Measurements from ENCODE around the gene HRH1. TPM values are rescaled to one million over a fixed set of nuclear protein-coding genes. Genes with fewer than 3 reads are reported as not detected.
"Not testable (repeated sequence)": the region's sequence is repeated elsewhere in the genome, so short reads cannot be mapped to it uniquely, and the experiment has no call there.

HRH1 gene
- polyA plus RNA-seq, 3 donors = 1.9 to 2.2 (median 2.1) TPM

GRCh38 chr3:11137627-11137959 is 16.7 kb upstream of the HRH1 start:
- DNase-seq = no peak

DNA sequence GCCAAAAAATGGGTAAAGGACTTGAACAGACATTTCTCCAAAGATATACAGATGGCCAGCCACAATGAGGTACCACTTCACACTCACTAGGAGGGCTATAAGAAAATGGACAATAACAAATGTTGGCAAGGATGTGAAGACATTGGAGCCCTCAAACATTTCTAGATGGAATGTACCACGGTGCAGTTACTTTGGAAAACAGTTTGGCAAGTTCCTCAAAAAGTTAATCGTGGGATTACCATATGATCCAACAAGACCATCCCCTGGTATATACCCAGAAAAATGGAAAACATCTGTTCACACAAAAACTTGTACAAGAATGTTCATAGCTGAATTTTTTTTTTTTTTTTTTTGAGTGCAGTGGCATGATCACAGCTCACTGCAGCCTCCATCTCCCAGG is 15.9 kb upstream of the HRH1 start:
- DNase-seq = no peak

DNA sequence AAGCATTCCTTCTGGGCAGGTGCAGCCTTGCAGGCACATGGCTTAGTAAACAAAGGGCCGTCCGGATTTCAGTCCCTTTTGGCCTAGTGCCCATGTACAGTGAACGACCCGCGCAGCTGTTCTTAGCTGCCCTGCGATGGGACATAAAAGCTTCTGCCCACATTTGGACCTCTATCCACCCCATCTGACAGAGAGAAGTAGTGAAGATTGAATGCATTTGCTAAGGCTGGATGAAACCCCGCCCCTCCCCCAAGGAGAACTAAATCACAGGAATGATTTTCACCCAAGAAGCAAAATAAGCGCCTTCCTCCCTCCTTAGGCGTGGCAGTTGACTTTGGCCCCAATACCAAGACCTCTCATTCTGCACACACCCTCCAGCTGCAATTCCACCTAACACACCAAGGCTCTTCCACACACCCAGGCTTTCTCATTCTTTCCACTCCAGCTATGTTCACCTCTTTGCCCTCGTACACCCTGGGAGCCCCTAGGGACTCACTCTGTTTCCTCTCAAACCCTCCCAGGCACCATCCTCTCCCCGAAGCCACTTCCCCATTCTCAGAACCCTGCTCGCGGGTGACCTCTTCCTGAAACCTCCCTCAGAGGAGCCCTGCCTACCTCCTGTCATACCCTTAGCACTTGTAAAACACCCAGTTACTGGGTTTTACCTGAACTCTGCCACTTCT is 14.1 kb upstream of the HRH1 start:
- DNase-seq = no peak

DNA sequence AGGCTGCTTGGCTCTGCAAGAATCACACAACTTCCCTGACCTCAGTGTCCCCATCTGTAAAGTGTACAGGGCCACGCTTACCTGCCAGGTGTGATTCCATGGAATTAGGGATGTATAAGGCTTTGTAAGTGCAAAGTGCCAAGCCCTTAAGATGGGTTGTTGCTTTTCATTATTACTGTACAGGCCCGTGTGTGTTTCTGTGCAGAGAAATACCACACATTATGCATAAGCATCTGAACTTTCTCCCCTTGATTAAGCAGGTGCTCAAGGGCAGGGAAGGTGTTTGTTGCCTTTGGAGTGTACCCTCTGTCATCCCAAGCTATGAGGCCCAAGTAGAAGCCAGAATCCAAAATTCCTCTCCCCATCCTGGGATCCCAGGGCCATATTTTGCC is 13.6 kb upstream of the HRH1 start:
- no peak for DNase-seq

- no peak for DNase-seq
Observed at GRCh38 chr3:11143476-11143875, 10.8 kb upstream of the HRH1 start.

- DNase-seq = no peak
Observed at GRCh38 chr3:11144996-11145395, 9.3 kb upstream of the HRH1 start.

- DNase-seq = no peak
Observed at GRCh38 chr3:11145888-11146287, 8.4 kb upstream of the HRH1 start.

- DNase-seq = no peak
Observed at GRCh38 chr3:11146773-11147660, 7.3 kb upstream of the HRH1 start.

DNA sequence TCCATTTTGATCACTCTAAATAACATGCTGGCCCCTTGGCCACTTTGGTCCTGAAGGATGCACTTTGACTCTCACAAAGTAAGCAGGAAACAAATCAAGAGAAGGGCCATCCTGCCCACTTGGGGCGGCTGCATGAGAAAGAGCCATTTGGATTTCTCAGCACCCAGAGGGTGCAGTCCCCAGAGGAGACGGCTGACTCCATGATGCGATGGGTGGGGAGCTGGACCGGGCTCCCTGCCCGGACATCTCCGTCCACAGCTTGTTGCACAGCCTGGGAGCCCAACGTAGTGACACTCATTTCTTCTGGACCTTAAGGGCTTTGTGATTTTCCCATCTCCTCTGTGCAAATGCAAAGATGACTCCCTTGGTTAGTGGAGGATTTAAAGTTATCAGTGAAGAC is 4.0 kb upstream of the HRH1 start:
- DNase-seq = no peak

DNA sequence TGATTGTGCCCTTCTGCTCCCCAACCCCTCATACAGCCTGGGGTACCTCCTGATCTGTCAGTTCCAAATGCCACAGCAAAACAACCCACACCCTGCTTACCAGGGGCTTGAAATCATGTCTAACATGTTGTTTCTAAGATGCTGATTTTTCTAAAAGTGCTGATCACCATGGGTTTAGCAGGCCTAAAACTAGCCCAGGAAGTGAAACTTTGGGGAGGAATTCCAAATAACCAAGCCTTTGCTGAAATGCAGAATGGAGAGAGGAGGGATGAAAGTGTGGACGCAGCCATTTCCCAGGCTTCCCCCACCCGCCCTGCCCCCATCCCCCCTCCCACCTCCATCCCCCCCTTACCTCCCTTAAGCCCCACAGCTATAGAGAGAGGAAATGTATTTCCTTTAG is 2.0 kb upstream of the HRH1 start:
- DNase-seq = no peak

- no peak for DNase-seq
Observed at GRCh38 chr3:11154953-11155325, 646 bp downstream of the HRH1 start.

GRCh38 chr3:11155341-11156025 is 1.2 kb downstream of the HRH1 start:
- peak; percentile 46 for DNase-seq

DNA sequence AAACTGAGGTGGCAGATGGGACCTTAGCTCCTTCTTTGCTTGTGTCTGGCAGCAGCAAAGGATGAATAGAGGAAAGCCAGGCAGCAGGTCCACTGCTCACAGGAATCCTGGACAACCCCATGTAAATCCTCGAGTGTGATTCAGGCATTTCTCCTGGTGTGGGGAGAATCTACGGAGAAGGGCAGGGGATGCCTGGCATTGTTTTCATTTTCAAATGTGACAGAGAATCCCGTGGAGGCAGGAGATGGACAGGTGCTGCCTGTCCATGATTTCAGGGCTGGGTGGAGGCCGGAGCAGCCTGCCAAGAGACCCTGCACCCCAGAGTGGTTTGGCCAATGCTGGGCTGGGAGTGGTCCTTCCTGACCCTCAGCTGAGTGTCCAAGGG is 1.7 kb downstream of the HRH1 start:
- no peak for DNase-seq

- DNase-seq = no peak
Observed at GRCh38 chr3:11157421-11157820, 3.1 kb downstream of the HRH1 start.

DNA sequence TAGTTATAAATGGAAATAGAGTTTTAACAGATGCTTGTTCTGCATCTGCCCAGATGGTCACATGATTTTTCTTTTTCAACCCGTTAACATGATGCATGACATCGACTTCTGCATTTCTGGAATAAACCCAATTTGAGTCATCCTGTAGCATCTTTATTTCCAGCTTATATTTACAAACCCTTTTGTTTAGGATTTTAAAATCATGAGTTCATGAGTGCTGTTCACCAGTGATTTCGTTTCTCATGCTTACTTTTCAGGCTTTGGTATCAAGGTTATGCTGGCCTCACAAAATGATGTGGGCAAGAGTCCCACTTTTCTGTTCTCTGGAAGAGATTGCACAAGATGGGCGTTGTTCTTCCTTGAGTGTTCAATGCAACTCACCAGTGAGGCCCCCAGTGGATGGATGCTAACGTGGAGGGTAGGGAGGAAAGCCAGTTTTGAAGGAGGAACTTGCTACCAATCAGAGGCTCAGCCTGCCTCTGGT is 5.2 kb downstream of the HRH1 start:
- no peak for DNase-seq

GRCh38 chr3:11161666-11162065 is 7.4 kb downstream of the HRH1 start:
- DNase-seq = no peak

DNA sequence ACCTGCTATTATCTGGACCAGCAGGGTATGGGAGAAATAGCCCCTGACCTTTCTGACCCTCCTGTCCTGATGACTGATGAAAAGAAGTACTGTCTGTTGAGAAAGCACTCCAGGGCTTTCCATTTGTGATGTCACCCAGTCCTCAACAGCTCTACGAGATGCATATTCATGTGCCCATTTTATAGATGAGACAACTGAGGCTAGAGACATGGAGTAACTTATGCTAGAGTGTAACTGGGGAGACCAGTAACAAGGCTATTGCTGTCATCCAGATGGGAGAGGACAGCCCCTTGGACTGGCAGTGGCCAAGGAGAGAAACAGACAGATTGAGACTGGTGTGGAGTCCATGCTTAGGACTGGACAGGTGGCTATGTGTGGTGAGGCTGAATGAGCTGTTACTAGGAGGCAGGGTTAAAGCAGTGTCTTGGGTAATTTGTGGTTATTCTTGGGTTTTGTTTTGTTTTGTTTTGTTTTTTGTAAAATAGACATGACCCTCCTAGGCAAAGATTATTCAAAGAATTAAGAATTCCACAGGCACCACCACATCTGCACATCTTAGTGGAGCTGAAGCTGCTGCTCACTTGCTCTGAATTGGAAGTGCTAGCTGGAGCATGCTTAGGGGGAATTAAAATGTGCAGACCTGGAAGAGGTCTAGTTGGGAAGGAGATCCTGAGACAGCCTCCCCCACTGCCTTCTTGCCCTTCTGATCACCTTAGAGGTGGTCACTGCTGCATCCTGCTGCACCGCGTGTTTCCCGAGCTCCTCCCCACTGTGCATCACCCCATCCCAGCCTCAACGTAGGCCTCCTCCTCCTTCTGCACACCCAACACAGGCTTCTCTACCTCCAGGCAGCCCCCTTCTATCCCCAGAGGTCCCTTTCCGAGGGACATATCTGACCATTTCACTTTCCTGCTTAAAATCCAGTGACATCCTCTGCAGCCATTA is 8.4 kb downstream of the HRH1 start:
- no peak for DNase-seq

GRCh38 chr3:11164607-11165006 is 10.3 kb downstream of the HRH1 start:
- DNase-seq = peak; percentile 27

DNA sequence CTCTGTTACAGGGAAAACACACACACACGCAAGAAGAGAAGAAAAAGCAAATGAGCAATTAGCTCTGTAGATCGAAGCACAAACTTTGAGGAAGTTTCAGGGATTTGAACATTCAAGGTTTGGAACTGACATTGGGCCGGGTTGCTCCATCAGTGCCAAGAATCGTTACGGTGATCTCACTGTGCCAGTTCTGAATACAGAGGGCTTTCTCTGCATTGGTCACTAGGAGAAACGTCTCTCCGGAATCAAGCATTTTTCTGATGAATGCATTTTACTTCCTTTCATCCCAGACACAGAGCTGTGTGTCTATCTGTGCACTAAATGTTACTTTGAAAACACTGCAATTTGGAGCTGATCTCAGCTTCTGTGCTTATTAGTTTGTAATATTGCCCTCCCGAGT is 11.2 kb downstream of the HRH1 start:
- no peak for DNase-seq

DNA sequence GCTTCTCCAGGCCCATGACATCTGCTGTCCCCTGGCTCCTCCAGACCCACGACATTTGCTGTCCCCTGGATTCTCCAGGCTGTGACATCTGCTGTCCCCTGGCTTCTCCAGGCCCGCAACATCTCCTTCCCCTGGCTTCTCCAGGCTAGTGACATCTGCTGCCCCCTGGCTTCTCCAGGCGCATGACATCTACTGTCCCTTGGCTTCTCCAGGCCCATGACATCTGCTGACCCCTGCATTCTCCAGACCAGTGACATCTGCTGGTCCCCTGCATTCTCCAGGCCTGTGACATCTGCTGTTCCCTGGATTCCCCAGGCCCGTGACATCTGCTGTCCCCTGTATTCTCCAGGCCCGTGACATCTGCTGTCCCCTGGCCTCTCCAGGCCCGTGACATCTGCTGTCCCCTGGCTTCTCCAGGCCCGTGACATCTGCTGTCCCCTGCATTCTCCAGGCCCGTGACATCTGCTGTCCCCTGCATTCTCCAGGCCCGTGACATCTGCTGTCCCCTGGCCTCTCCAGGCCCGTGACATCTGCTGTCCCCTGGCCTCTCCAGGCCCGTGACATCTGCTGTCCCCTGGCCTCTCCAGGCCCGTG is 12.6 kb downstream of the HRH1 start:
- DNase-seq = not testable (repeated sequence)

DNA sequence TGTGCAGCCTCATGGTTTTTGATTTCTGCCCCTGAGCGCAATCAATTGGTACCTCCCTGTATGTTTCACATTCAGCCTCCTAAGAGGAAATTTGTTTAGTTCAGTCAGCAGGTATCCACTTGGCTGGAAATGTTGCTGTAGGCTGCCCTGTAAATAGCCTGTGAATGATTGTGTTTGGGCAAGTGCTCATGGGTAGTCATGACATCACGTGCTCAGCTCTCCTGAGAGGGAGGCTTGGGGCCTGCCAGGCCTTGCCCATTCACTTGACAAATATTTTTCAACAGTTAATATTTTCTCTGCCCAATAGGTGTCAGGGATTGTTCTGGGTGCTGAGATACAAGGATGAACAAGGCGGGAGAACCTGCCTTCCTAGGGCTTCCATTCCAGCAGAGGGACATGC is 13.3 kb downstream of the HRH1 start:
- no peak for DNase-seq
